ENCODE data around the gene TENM3.

- no peak for TF ChIP-seq CTCF (IDR thresholded peaks at IDR 0.05)
- no peak for TF ChIP-seq POLR2AphosphoS5 (IDR thresholded peaks at IDR 0.05; ENCODE audit: insufficient read depth in 1 of 2, low read depth in 1 of 2)
These were observed 175.0 kb downstream of the TENM3 start for GRCh38 chr4:182418054-182418734.

Measured in vagina (tissue), 2 donors.